B cell (primary cell): ENCODE data around the gene MDP1. TPM values are rescaled to one million over a fixed set of nuclear protein-coding genes. Genes with fewer than 3 reads are reported as not detected.

Source experiments
- ATAC-seq: fragments of 200-7000 bp; cut with Tn5 transposase; one replicate; pipeline ENCODE4 v1.10.0; 2021; ENCODE audit warnings: low read depth, mild to moderate bottlenecking, moderate number of reproducible peaks, moderate library complexity
- CTCF ChIA-PET: fragments of 350-600 bp; sonication (Branson Sonifier 250); formaldehyde crosslinking; loops from one replicate; lab custom pipeline; 2021; ENCODE audit warnings: antibody characterized with exemption, inconsistent platforms; lab: Charles Lee
- POLR2A ChIA-PET: fragments of 350-600 bp; sonication (Branson Sonifier 250); formaldehyde crosslinking; loops from one replicate; lab custom pipeline; 2021; ENCODE audit warnings: antibody characterized with exemption; lab: Charles Lee
- DNase-seq: peaks from one replicate; pipeline ENCODE4 v3.0.0; 2013
- H2AFZ ChIP-seq: 2 replicates; pipeline ENCODE4 v1.6.1; 2012; ENCODE audit warnings: mild to moderate bottlenecking, low read depth, low read length; ENCODE audit not compliant: insufficient read depth, poor library complexity, severe bottlenecking
- H3K27ac ChIP-seq, 2 donors: 1 replicate in 1 of 2; 2 replicates in 1 of 2; pipeline ENCODE4 v1.5.1; 2012 to 2013; ENCODE audit warnings: low read length in 2 of 2, mild to moderate bottlenecking in 2 of 2, moderate library complexity in 1 of 2
- H3K27me3 ChIP-seq, 4 experiments: fragments of 200-600 bp in 1 of 4; sonication (generic) in 1 of 4; replicated peaks in 1 of 4; 1 replicate in 2 of 4; 2 replicates in 2 of 4; pipeline versions ENCODE4 v1.6.1 to v1.7.0; 2013 to 2016; ENCODE audit warnings: low read length in 3 of 4, mild to moderate bottlenecking in 2 of 4, mixed read lengths in 1 of 4, moderate library complexity in 1 of 4; ENCODE audit not compliant: insufficient read depth in 4 of 4, control insufficient read depth in 3 of 4; ENCODE audit errors: control extremely low read depth in 1 of 4
- H3K36me3 ChIP-seq, 2 experiments: replicated peaks in 1 of 2; 1 replicate in 1 of 2; 2 replicates in 1 of 2; pipeline versions ENCODE4 v1.6.1 to v1.7.1; 2013; ENCODE audit warnings: low read length in 1 of 2; ENCODE audit not compliant: insufficient read depth in 2 of 2, control insufficient read depth in 1 of 2; ENCODE audit errors: control extremely low read depth in 1 of 2, extremely low read depth in 1 of 2
- H3K4me1 ChIP-seq, 2 donors: fragments of 200-600 bp in 1 of 2; sonication (generic) in 1 of 2; 1 replicate in 1 of 2; 2 replicates in 1 of 2; pipeline versions ENCODE4 v1.5.1 to v1.6.1; 2013 to 2017; ENCODE audit warnings: low read length in 2 of 2; ENCODE audit not compliant: control insufficient read depth in 2 of 2, insufficient read depth in 2 of 2
- H3K4me2 ChIP-seq: replicated peaks from 2 replicates; pipeline ENCODE3; 2012; ENCODE audit warnings: mild to moderate bottlenecking, low read depth, low read length; ENCODE audit not compliant: poor library complexity, severe bottlenecking
- H3K4me3 ChIP-seq, 5 experiments: fragments of 200-600 bp in 1 of 5; sonication (generic) in 1 of 5; 1 replicate in 3 of 5; 2 replicates in 2 of 5; pipeline versions ENCODE4 v1.5.1 to v1.7.0; 2011 to 2016; ENCODE audit warnings: low read length in 4 of 5, mild to moderate bottlenecking in 4 of 5, low read depth in 2 of 5, control low read depth in 1 of 5, moderate library complexity in 1 of 5; ENCODE audit not compliant: insufficient read depth in 1 of 5; ENCODE audit errors: control extremely low read depth in 1 of 5, extremely low read depth in 1 of 5
- H3K79me2 ChIP-seq: fragments of 200-600 bp; sonication (generic); one replicate; pipeline ENCODE4 v1.6.0; 2016; ENCODE audit warnings: low read length; ENCODE audit not compliant: control insufficient read depth, insufficient read depth
- H3K9ac ChIP-seq: fragments of 200-600 bp; sonication (generic); 2 replicates; pipeline ENCODE4 v1.6.1; 2017; ENCODE audit warnings: mild to moderate bottlenecking, low read length, moderate library complexity
- H3K9me3 ChIP-seq, 3 donors: one replicate each; pipeline versions ENCODE4 v1.6.1 to v1.7.1; 2013; ENCODE audit warnings: low read length in 2 of 3; ENCODE audit not compliant: control insufficient read depth in 2 of 3, insufficient read depth in 1 of 3; ENCODE audit errors: control extremely low read depth in 1 of 3
- H4K20me1 ChIP-seq: 2 replicates; pipeline ENCODE4 v1.6.0; 2012; ENCODE audit warnings: mild to moderate bottlenecking, low read length; ENCODE audit not compliant: insufficient read depth, control insufficient read depth, poor library complexity, severe bottlenecking
- H3K27ac Mint-ChIP-seq: one replicate; pipeline ENCODE4 v1.8.0; 2021; ENCODE audit warnings: mixed read lengths
- H3K27me3 Mint-ChIP-seq: one replicate; pipeline ENCODE4 v1.8.0; 2021; ENCODE audit warnings: mixed read lengths
- H3K4me1 Mint-ChIP-seq: one replicate; pipeline ENCODE4 v1.8.0; 2021; ENCODE audit warnings: mixed read lengths
- H3K4me3 Mint-ChIP-seq: one replicate; pipeline ENCODE4 v1.8.0; 2021; ENCODE audit warnings: mixed read lengths
- H3K9me3 Mint-ChIP-seq: one replicate; pipeline ENCODE4 v1.8.0; 2022; ENCODE audit warnings: mixed read lengths; ENCODE audit not compliant: insufficient read depth
- CTCF ChIP-seq: fragments of 200-600 bp; IDR thresholded peaks from one replicate; pipeline ENCODE4 v1.8.0; 2022; ENCODE audit warnings: antibody characterized with exemption, mild to moderate bottlenecking
- EZH2 ChIP-seq: IDR thresholded peaks from 2 replicates; pipeline ENCODE4 v1.6.1; 2012; ENCODE audit warnings: borderline replicate concordance, low read depth, mild to moderate bottlenecking, moderate library complexity, low read length; ENCODE audit not compliant: insufficient read depth, poor library complexity, severe bottlenecking
- WGBS: methylation state at CpG from one replicate; pipeline ENCODE4 v1.1.5; 2013; ENCODE audit warnings: missing lambda C conversion rate; ENCODE audit not compliant: insufficient coverage; 5-methylcytosine and 5-hydroxymethylcytosine counted together
- intact Hi-C: fragments of 100-400 bp; cut with micrococcal nuclease; formaldehyde crosslinking; loops from one replicate; pipeline ENCODE4 v1.10.0; 2022
- polyA plus RNA-seq: library from polyadenylated mRNA; depleted of rRNA; stranded (reverse); fragments of >200 nt; gene quantifications from 2 replicates; pipeline ENCODE4 v1.2.3, GENCODE V29; 2012
- total RNA-seq, 2 donors: library from RNA; stranded (reverse); fragments of 120-200 nt in 1 of 2; gene quantifications; 1 replicate in 1 of 2; 2 replicates in 1 of 2; pipeline versions ENCODE4 v1.2.3 to v1.2.4, GENCODE V29; 2013 to 2022

MDP1 gene
- total and polyA plus RNA-seq, 2 donors (not counting 1 experiment from before 2014, with no cell fraction given), result 11.3 to 28.1 TPM

DNA sequence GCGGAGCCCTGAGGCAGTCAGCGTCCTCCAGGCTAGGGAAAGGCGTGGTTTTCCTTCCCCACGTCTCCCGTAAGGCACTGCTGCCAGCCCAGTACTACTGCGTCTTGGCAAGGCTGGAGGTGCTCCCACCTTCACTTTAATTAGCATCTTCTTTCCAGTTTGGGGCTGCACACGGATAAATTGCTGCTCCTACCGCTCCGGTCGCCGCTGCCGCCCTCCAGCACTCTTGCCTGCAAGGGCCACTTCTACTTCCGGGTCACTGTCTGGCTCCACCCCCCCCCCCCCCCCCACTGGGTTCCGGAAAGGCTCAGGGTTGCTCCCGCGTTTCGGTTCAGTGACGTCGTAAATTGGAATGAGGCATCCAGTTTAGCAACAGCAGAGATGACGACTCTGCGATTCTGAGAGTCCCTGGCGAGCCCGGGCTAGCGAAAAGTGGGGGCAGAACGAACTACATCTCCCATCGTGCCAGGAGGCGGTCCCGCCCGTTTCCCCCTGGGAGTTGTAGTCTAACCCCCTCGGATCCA, 16.3 kb upstream of the MDP1 start, which contains the start of gene NEDD8:
NEDD8 (minus strand) TSS at position 247 of the 524 bp plus-strand sequence; CDS start at position 147, 100 bp downstream.
- DNase-seq, result peak; percentile 95
- peak within 1 kb of the TSS; percentile 95 for H3K27ac Mint-ChIP-seq
- H3K4me3 ChIP-seq, result peak within 1 kb of the TSS; percentile 75 to 100 (median 97)
- peak within 1 kb of the TSS; percentile 83 for H3K4me2 ChIP-seq
- H3K27me3 Mint-ChIP-seq, result no peaks in the 10 kb centered on the region
- peak within 1 kb of the TSS; percentile 36 to 67 for H3K27ac ChIP-seq
- intact Hi-C loops, result loop anchor here (1.0 to 5.0 kb wide), 10 partner anchors 10 to 210 kb away; partner anchors contain the start of genes CHMP4A, DCAF11, DHRS1 and IPO4
- H4K20me1 ChIP-seq, result peaks cover 13% of the 10 kb centered on the region
- POLR2A ChIA-PET, result interaction anchor here (0.9 to 3.5 kb wide), 4 partner anchors 10 to 52 kb away, joined by 3 to 13 read pairs (median 10); partner anchors contain the start of genes CHMP4A, MDP1 and TINF2
- H3K9ac ChIP-seq, result peak within 1 kb of the TSS; percentile 91
- H3K4me3 Mint-ChIP-seq, result peak within 1 kb of the TSS; percentile 96
- peak within 1 kb of the TSS; percentile 90 for H2AFZ ChIP-seq
- CTCF ChIA-PET, result interaction anchor here (1.6 to 2.3 kb wide), 2 partner anchors 11 to 16 kb away, joined by 5 to 19 read pairs; partner anchors contain the start of genes MDP1 and TINF2
- peaks cover 0 to 31% of the 10 kb centered on the region in 2 experiments for H3K36me3 ChIP-seq
- H3K79me2 ChIP-seq, result peaks cover 71% of the 10 kb centered on the region
- H3K9me3 ChIP-seq, result no peaks in the 10 kb centered on the region
- under 1% methylated on average over 28 of the region's 30 CpGs for WGBS
- H3K4me1 Mint-ChIP-seq, result peaks cover 55% of the 10 kb centered on the region
- H3K4me1 ChIP-seq, result peaks cover 18 to 24% of the 10 kb centered on the region in 2 donors
- peak; percentile 86 for ATAC-seq
- TF ChIP-seq CTCF, result no peak
- TF ChIP-seq EZH2, result no peak
- no peaks in the 10 kb centered on the region for H3K27me3 ChIP-seq
- H3K9me3 Mint-ChIP-seq, result no peaks in the 10 kb centered on the region
